HepG2 (cell line): ENCODE results near the gene DNAJC1. TPM values are rescaled to one million over a fixed set of nuclear protein-coding genes. Genes with fewer than 3 reads are reported as not detected.

Experiments
- ATAC-seq: fragments of 200-7000 bp; cut with Tn5 transposase; 3 replicates; pipeline ENCODE4 v1.9.1; 2020; ENCODE audit warnings: mild to moderate bottlenecking, moderate library complexity
- BruUV-seq: library from RNA; stranded (reverse); fragments of 400-500 nt; replicated peaks from 2 replicates; lab custom pipeline; 2021; lab: Mats Ljungman, UMichigan
- CTCF ChIA-PET: fragments of 300-600 bp; formaldehyde crosslinking; extraction: SDS; loops from one replicate; lab custom pipeline; 2021; ENCODE audit warnings: low total read pairs, inconsistent platforms, low intra/inter-chr PET ratio; lab: Yijun Ruan, JAX
- POLR2A ChIA-PET: fragments of 350-600 bp; sonication (Branson Sonifier 250); formaldehyde crosslinking; loops from one replicate; lab custom pipeline; 2020; ENCODE audit warnings: antibody characterized with exemption, inconsistent platforms; lab: Yijun Ruan, JAX
- DNase-seq: peaks from one replicate; pipeline ENCODE4 v3.0.0-alpha.2; 2015; ENCODE audit warnings: low spot score
- FAIRE-seq: peaks from 3 replicates; lab custom pipeline; 2011; peaks lifted over from hg19 to GRCh38; lab: Jason Lieb, UNC
- H2AFZ ChIP-seq: one replicate; pipeline ENCODE4 v1.6.1; 2011; ENCODE audit warnings: low read length, inconsistent platforms
- H3K27ac ChIP-seq: fragments of 300-600 bp; 3 replicates; pipeline ENCODE4 v1.8.0; 2011; ENCODE audit warnings: mixed run types, mild to moderate bottlenecking, mixed read lengths, low read length, inconsistent platforms; ENCODE audit not compliant: insufficient read depth; ENCODE audit errors: extremely low read length
- H3K27me3 ChIP-seq, 2 experiments: fragments of 200-600 bp in 1 of 2; 2 replicates in 1 of 2; 3 replicates in 1 of 2; pipeline versions ENCODE4 v1.6.0 to v1.8.0; 2011; ENCODE audit warnings: low read length in 2 of 2, mild to moderate bottlenecking in 2 of 2, moderate library complexity in 2 of 2, inconsistent platforms in 1 of 2; ENCODE audit not compliant: insufficient read depth in 2 of 2, control insufficient read depth in 1 of 2
- H3K36me3 ChIP-seq, 2 experiments: fragments of 200-600 bp in 1 of 2; replicated peaks in 1 of 2; 2 replicates in 1 of 2; 3 replicates in 1 of 2; pipeline versions ENCODE4 v1.5.1 to v1.8.0; 2011; ENCODE audit warnings: low read length in 2 of 2, inconsistent platforms in 1 of 2; ENCODE audit not compliant: insufficient read depth in 2 of 2, control insufficient read depth in 1 of 2
- H3K4me1 ChIP-seq: 2 replicates; pipeline ENCODE4 v1.5.1; 2012; ENCODE audit warnings: low read length, inconsistent platforms; ENCODE audit not compliant: insufficient read depth
- H3K4me2 ChIP-seq: 2 replicates; pipeline ENCODE4 v1.6.0; 2011; ENCODE audit warnings: low read depth, low read length, inconsistent platforms
- H3K4me3 ChIP-seq, 3 experiments: fragments of 200-600 bp in 1 of 3; sonication (generic), shearing (Covaris generic) in 1 of 3; replicated peaks in 1 of 3; 2 replicates each; pipeline ENCODE4 v1.5.1; 2011 to 2016; ENCODE audit warnings: low read length in 3 of 3, inconsistent platforms in 2 of 3, low read depth in 2 of 3, mild to moderate bottlenecking in 2 of 3, control low read depth in 1 of 3, mixed read lengths in 1 of 3; ENCODE audit not compliant: insufficient read depth in 1 of 3
- H3K79me2 ChIP-seq: one replicate; pipeline ENCODE4 v1.6.1; 2011; ENCODE audit warnings: low read length, inconsistent platforms; ENCODE audit not compliant: insufficient read depth
- H3K9ac ChIP-seq: 2 replicates; pipeline ENCODE4 v1.6.0; 2011; ENCODE audit warnings: mild to moderate bottlenecking, low read depth, low read length, inconsistent platforms; ENCODE audit not compliant: insufficient read depth
- H3K9me3 ChIP-seq: 2 replicates; pipeline ENCODE4 v1.5.1; 2012; ENCODE audit warnings: mild to moderate bottlenecking, low read length
- H4K20me1 ChIP-seq: 2 replicates; pipeline ENCODE4 v1.6.0; 2011; ENCODE audit warnings: inconsistent platforms, mild to moderate bottlenecking, low read length, moderate library complexity; ENCODE audit not compliant: insufficient read depth
- ARID4A ChIP-seq: sonication (generic); formaldehyde crosslinking; IDR thresholded peaks from 2 replicates; pipeline ENCODE4 v1.5.0; 2020; ENCODE audit warnings: mild to moderate bottlenecking, missing genetic modification reagents, borderline replicate concordance
- FOXM1 ChIP-seq: sonication (generic); formaldehyde crosslinking; IDR thresholded peaks from 2 replicates; pipeline ENCODE4 v1.5.0; 2020; ENCODE audit warnings: missing genetic modification reagents
- KLF6 ChIP-seq: IDR thresholded peaks from 2 replicates; pipeline ENCODE4 v1.8.0; 2016; ENCODE audit warnings: missing biosample characterization, missing genetic modification reagents
- MAF1 ChIP-seq: sonication (generic); formaldehyde crosslinking; IDR thresholded peaks from 2 replicates; pipeline ENCODE4 v1.5.0; 2020; ENCODE audit warnings: missing genetic modification reagents, borderline replicate concordance
- MTA3 ChIP-seq: sonication (generic); formaldehyde crosslinking; IDR thresholded peaks from 2 replicates; pipeline ENCODE4 v1.4.0; 2020; ENCODE audit warnings: missing genetic modification reagents
- RFX1 ChIP-seq: fragments of 450-650 bp; IDR thresholded peaks from 2 replicates; pipeline ENCODE4 v1.6.1; 2017
- SKI ChIP-seq: fragments of 450-650 bp; IDR thresholded peaks from one replicate; pipeline ENCODE4 v1.6.1; 2018; ENCODE audit warnings: mild to moderate bottlenecking; ENCODE audit not compliant: partially characterized antibody
- TCF7L2 ChIP-seq: IDR thresholded peaks from 2 replicates; pipeline ENCODE4 v1.6.1; 2011; ENCODE audit warnings: mild to moderate bottlenecking, low read depth, low read length, moderate library complexity
- TP53 ChIP-seq: sonication (generic); formaldehyde crosslinking; conservative IDR thresholded peaks from 2 replicates; pipeline ENCODE4 v1.4.0; 2020; ENCODE audit warnings: missing genetic modification reagents
- ZKSCAN1 ChIP-seq: fragments of 150-350 bp; IDR thresholded peaks from 2 replicates; pipeline ENCODE4 v1.6.1; 2014; ENCODE audit warnings: low read length
- ZNF205 ChIP-seq: IDR thresholded peaks from 2 replicates; pipeline ENCODE4 v1.6.1; 2018; ENCODE audit warnings: missing biosample characterization, missing genetic modification reagents
- ZNF224 ChIP-seq: sonication (generic); formaldehyde crosslinking; IDR thresholded peaks from 2 replicates; pipeline ENCODE4 v1.5.0; 2020; ENCODE audit warnings: mild to moderate bottlenecking, missing genetic modification reagents
- ZNF552 ChIP-seq: sonication (generic); formaldehyde crosslinking; IDR thresholded peaks from 2 replicates; pipeline ENCODE4 v1.9.0; 2022; ENCODE audit warnings: missing genetic modification reagents, mild to moderate bottlenecking, borderline replicate concordance
- ZNF772 ChIP-seq: sonication (generic); formaldehyde crosslinking; IDR thresholded peaks from 2 replicates; pipeline ENCODE4 v1.5.0; 2020; ENCODE audit warnings: mild to moderate bottlenecking, missing genetic modification reagents
- ZNF781 ChIP-seq: sonication (generic); formaldehyde crosslinking; IDR thresholded peaks from 2 replicates; pipeline ENCODE4 v1.5.1; 2020; ENCODE audit warnings: borderline replicate concordance, mild to moderate bottlenecking, missing genetic modification reagents; ENCODE audit errors: not compliant biosample characterization
- WGBS: methylation state at CpG from one replicate; pipeline ENCODE4 v1.1.6; 2017; ENCODE audit warnings: low lambda C conversion rate; 5-methylcytosine and 5-hydroxymethylcytosine counted together
- in situ Hi-C: cut with HindIII; loops from 2 replicates; pipeline ENCODE4 v1.10.0; 2017; ENCODE audit warnings: low pct_unique_long_range_greater_than_20kb; ENCODE audit not compliant: extremely low pct_ligation_motif_present
- intact Hi-C: fragments of 100-400 bp; cut with micrococcal nuclease; formaldehyde crosslinking; loops from one replicate; pipeline ENCODE4 v1.10.0; 2022; ENCODE audit not compliant: unreplicated experiment
- polyA plus RNA-seq, 8 experiments: library from polyadenylated mRNA; depleted of rRNA in 3 of 8; stranded (reverse) in 7 of 8; unstranded in 1 of 8; fragments of >200 nt; fragmentation: Illumina TruSeq in 4 of 8; extraction: Trizol in 4 of 8; gene quantifications; 2 replicates each; pipeline versions ENCODE4 v1.2.1 to v1.2.3, GENCODE V29; 2011 to 2016; ENCODE audit warnings: low read depth in 4 of 8, missing spikeins in 1 of 8, mixed read lengths in 1 of 8; ENCODE audit not compliant: insufficient read depth in 1 of 8
- total RNA-seq, 5 experiments: library from RNA; depleted of rRNA; stranded (reverse); fragments of >200 nt; fragmentation: Illumina TruSeq; extraction: Trizol; gene quantifications; 2 replicates each; pipeline ENCODE4 v1.2.3, GENCODE V29; 2016; ENCODE audit warnings: low read depth in 1 of 5

Gene DNAJC1
- total and polyA plus RNA-seq, 2 of the 13 experiments (the other 11 are each of a cell fraction or from before 2014, with no cell fraction given): 9.9 to 16.6 TPM

GRCh38 chr10:21954690-21955089 is 48.8 kb downstream of the DNAJC1 start:
- no peak overlapping the region for H3K4me3 ChIP-seq
- H2AFZ ChIP-seq: no peak overlapping the region
- H4K20me1 ChIP-seq: no peaks in the 10 kb centered on the region
- no peaks in the 10 kb centered on the region for H3K4me1 ChIP-seq
- ChIA-PET POLR2A (no interaction called here), CTCF (no interaction called here)
- no peak overlapping the region for H3K27ac ChIP-seq
- no peak for DNase-seq
- ATAC-seq: no peak
- no peaks in the 10 kb centered on the region for H3K79me2 ChIP-seq
- no peak for FAIRE-seq
- in situ Hi-C loops: loop anchor here (10.0 kb wide), 1 partner anchor 460 kb away; no protein-coding TSS in a partner anchor
- no peak overlapping the region for H3K9ac ChIP-seq
- TF ChIP-seq ZNF205 (CRISPR knock-in tag) (no peak), ZKSCAN1 (no peak), ARID4A (CRISPR knock-in tag) (no peak), ZNF224 (CRISPR knock-in tag) (no peak), ZNF552 (CRISPR knock-in tag) (no peak), FOXM1 (no peak), KLF6 (CRISPR knock-in tag) (no peak), ZNF772 (CRISPR knock-in tag) (no peak), TP53 (no peak), TCF7L2 (no peak), SKI (no peak), MTA3 (no peak), MAF1 (no peak), RFX1 (no peak), ZNF781 (no peak)
- TF ChIP-seq, all 625 proteins: peak for 0
- no TSS peak for BruUV-seq
- H3K9me3 ChIP-seq: no peaks in the 10 kb centered on the region
- no peaks in the 10 kb centered on the region for H3K27me3 ChIP-seq
- no peaks in the 10 kb centered on the region for H3K36me3 ChIP-seq
- WGBS: 56% methylated on average over 1 of the region's 1 CpG
- intact Hi-C loops: loop anchor here (5.0 kb wide), 2 partner anchors 222 to 457 kb away; no protein-coding TSS in a partner anchor
- H3K4me2 ChIP-seq: no peak overlapping the region
